Neuronal stem cell (in vitro differentiated cells): ENCODE measurements around the gene ARAP1.
A peak's percentile ranks its signal among the peaks of the same experiment; 100 is the strongest.

Experiments used
- DNase-seq: peaks from one replicate; pipeline ENCODE4 v3.0.0-alpha.2; 2013; ENCODE audit warnings: low spot score
- H2AFZ ChIP-seq: one replicate; pipeline ENCODE4 v1.6.1; 2013; ENCODE audit warnings: mild to moderate bottlenecking, low read length, inconsistent platforms
- H2AK5ac ChIP-seq: 2 replicates; pipeline ENCODE4 v1.6.1; 2013; ENCODE audit warnings: low read depth, mild to moderate bottlenecking, inconsistent platforms, low read length, moderate library complexity, mixed read lengths
- H2BK120ac ChIP-seq: 2 replicates; pipeline ENCODE4 v1.6.1; 2013; ENCODE audit warnings: low read depth, mild to moderate bottlenecking, inconsistent platforms, low read length, moderate library complexity, mixed read lengths
- H2BK12ac ChIP-seq: one replicate; pipeline ENCODE4 v1.6.1; 2013; ENCODE audit warnings: low read length, inconsistent platforms
- H2BK15ac ChIP-seq: 2 replicates; pipeline ENCODE4 v1.6.1; 2013; ENCODE audit warnings: mild to moderate bottlenecking, low read length, inconsistent platforms, mixed read lengths
- H2BK5ac ChIP-seq: one replicate; pipeline ENCODE4 v1.6.1; 2013; ENCODE audit warnings: inconsistent platforms, mild to moderate bottlenecking, low read length, moderate library complexity
- H3K14ac ChIP-seq: one replicate; pipeline ENCODE4 v1.6.1; 2013; ENCODE audit warnings: low read length, inconsistent platforms
- H3K18ac ChIP-seq: 2 replicates; pipeline ENCODE4 v1.6.1; 2013; ENCODE audit warnings: low read length, inconsistent platforms
- H3K23ac ChIP-seq: 2 replicates; pipeline ENCODE4 v1.6.1; 2013; ENCODE audit warnings: low read depth, mild to moderate bottlenecking, mixed read lengths, low read length, inconsistent platforms; ENCODE audit not compliant: poor library complexity
- H3K27ac ChIP-seq: replicated peaks from 3 replicates; pipeline ENCODE4 v1.5.1; 2013; ENCODE audit warnings: low read length, inconsistent platforms
- H3K27me3 ChIP-seq, 3 experiments: 2 replicates each; pipeline ENCODE4 v1.6.1; 2013; ENCODE audit warnings: low read length in 3 of 3, mild to moderate bottlenecking in 2 of 3, inconsistent platforms in 1 of 3, low read depth in 1 of 3, mixed read lengths in 1 of 3, moderate library complexity in 1 of 3; ENCODE audit not compliant: control insufficient read depth in 3 of 3, insufficient read depth in 3 of 3
- H3K36me3 ChIP-seq, 2 donors: replicated peaks in 1 of 2; 2 replicates each; pipeline ENCODE4 v1.6.1; 2013; ENCODE audit warnings: low read length in 2 of 2; ENCODE audit not compliant: control insufficient read depth in 2 of 2, insufficient read depth in 2 of 2
- H3K4ac ChIP-seq: 2 replicates; pipeline ENCODE4 v1.6.1; 2013; ENCODE audit warnings: inconsistent platforms, mild to moderate bottlenecking, low read length, moderate library complexity
- H3K4me1 ChIP-seq, 2 donors: 1 replicate in 1 of 2; 2 replicates in 1 of 2; pipeline ENCODE4 v1.6.1; 2013; ENCODE audit warnings: low read length in 2 of 2, low read depth in 1 of 2; ENCODE audit not compliant: control insufficient read depth in 2 of 2, insufficient read depth in 1 of 2
- H3K4me2 ChIP-seq: one replicate; pipeline ENCODE4 v1.6.1; 2013; ENCODE audit warnings: mild to moderate bottlenecking, low read length, inconsistent platforms; ENCODE audit not compliant: insufficient read depth, poor library complexity, severe bottlenecking
- H3K4me3 ChIP-seq, 2 donors: 2 replicates each; pipeline ENCODE4 v1.5.1; 2013; ENCODE audit warnings: low read length in 2 of 2, mild to moderate bottlenecking in 2 of 2, inconsistent platforms in 1 of 2, moderate library complexity in 1 of 2
- H3K79me1 ChIP-seq: one replicate; pipeline ENCODE4 v1.6.1; 2013; ENCODE audit warnings: low read depth, mild to moderate bottlenecking, inconsistent platforms, low read length, moderate library complexity
- H3K9ac ChIP-seq: one replicate; pipeline ENCODE4 v1.6.1; 2013; ENCODE audit warnings: mild to moderate bottlenecking, low read depth, low read length, inconsistent platforms; ENCODE audit not compliant: poor library complexity
- H3K9me3 ChIP-seq, 2 donors: replicated peaks in 1 of 2; 2 replicates each; pipeline versions ENCODE3 to v1.6.1; 2013; ENCODE audit warnings: low read length in 2 of 2, mild to moderate bottlenecking in 2 of 2, inconsistent platforms in 1 of 2, low read depth in 1 of 2, mixed read lengths in 1 of 2, moderate library complexity in 1 of 2; ENCODE audit not compliant: control insufficient read depth in 2 of 2, insufficient read depth in 1 of 2
- H4K8ac ChIP-seq: one replicate; pipeline ENCODE4 v1.6.1; 2013; ENCODE audit warnings: low read depth, mild to moderate bottlenecking, inconsistent platforms, low read length, moderate library complexity
- H4K91ac ChIP-seq: one replicate; pipeline ENCODE4 v1.6.1; 2013; ENCODE audit warnings: low read length, low read depth, mild to moderate bottlenecking, inconsistent platforms; ENCODE audit not compliant: poor library complexity
- WGBS, 2 donors: extraction: QIAGEN DNeasy Blood & Tissue Kit; methylation state at CpG; one replicate each; pipeline ENCODE4 v1.1.7; 2013; ENCODE audit warnings: missing lambda C conversion rate in 2 of 2, mixed read lengths in 1 of 2; ENCODE audit not compliant: insufficient read length in 2 of 2, insufficient replicate concordance in 1 of 2; ENCODE audit errors: extremely low coverage in 2 of 2; 5-methylcytosine and 5-hydroxymethylcytosine counted together

Gene ARAP1

DNA sequence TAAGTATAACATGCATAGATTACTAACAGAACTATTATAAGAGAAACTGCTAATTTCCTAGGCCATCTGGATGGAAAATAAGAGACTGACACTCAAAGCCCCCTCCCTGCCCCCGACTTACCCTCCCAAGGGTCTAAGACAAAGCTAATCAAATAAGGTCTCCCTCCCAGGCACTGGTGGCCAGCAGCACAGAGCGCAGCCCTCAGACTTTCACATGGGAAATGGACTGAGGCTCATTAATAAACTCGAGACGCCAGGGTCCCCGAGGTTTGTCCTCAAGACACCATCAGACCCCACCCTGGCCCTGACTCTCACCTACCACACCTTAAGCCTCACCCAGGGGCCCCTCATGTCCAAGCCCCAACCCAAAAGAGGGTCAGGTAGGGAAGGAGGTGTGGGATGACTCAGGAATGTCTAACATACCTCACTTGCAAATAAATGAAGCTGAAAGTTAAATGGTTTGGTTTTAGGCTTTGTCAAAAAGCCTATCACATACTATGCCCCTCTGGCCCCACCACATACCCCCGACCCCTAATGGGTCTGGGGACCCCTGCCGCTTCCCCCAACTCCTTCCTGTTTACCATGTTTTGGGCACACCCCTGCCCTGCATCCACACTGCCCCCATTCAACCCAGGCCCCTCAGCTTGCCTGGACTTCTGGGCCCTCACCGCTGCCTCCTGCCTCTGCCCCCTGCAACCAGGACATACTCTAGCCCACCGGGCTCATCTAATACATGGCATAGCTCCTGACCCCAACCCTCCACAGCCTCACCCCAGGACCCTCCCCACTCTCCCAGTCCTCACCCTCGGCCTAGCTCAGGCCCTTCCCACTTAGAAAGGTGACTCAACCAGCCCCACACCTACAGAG is 11.4 kb downstream of the ARAP1 start:
- Histone ChIP-seq H3K23ac (no peak overlapping the region), H2BK12ac (no peak overlapping the region), H3K27ac (no peak overlapping the region), H4K8ac (no peak overlapping the region), H3K9ac (peak overlapping the region; percentile 33), H2BK5ac (peak overlapping the region; percentile 46), H3K14ac (peak overlapping the region; percentile 75), H2AK5ac (peak overlapping the region; percentile 60), H3K36me3 (no peaks in the 10 kb centered on the region), H3K4ac (no peak overlapping the region), H3K4me2 (no peak overlapping the region), H4K91ac (no peak overlapping the region), H3K18ac (peak overlapping the region; percentile 77), H2BK120ac (no peak overlapping the region), H3K4me3 (peak overlapping the region in 1 of 2 donors; percentile 31), H2BK15ac (peak overlapping the region; percentile 31), H3K4me1 (peaks cover 9 to 13% of the 10 kb centered on the region in 2 donors), H2AFZ (peak overlapping the region; percentile 85), H3K9me3 (no peaks in the 10 kb centered on the region), H3K79me1 (peaks cover 7% of the 10 kb centered on the region), H3K27me3 (no peaks in the 10 kb centered on the region)
- no peak for DNase-seq
- no CpG with 5 or more reads among the region's 10 CpGs for WGBS, 2 donors

DNA sequence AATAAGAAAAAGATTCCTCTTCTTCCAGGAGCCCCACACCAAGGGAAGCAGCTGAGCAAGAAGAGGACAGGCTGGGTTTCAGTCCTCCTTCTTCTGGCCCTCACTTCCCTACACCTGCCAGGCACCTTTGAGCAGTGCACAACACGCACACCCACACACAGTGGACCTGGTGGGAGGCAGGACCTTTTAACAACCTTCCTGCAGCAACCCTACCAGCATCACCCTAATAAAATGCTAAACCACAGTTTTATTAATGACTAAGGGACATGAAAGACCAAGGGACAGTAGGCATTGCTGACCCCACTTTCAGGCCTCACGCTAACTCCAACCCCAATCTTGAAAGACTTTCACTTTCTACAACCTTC is 12.2 kb downstream of the ARAP1 start:
- no peak overlapping the region for H2BK120ac ChIP-seq
- H3K27ac ChIP-seq: no peak overlapping the region
- H3K4me2 ChIP-seq: no peak overlapping the region
- no peak overlapping the region for H2AFZ ChIP-seq
- no peaks in the 10 kb centered on the region for H3K9me3 ChIP-seq
- no peak overlapping the region for H3K23ac ChIP-seq
- no peak overlapping the region for H3K14ac ChIP-seq
- no peak overlapping the region for H3K18ac ChIP-seq
- no peak overlapping the region for H3K9ac ChIP-seq
- H2BK15ac ChIP-seq: no peak overlapping the region
- no peak overlapping the region for H4K91ac ChIP-seq
- no CpG with 5 or more reads among the region's 2 CpGs for WGBS, 2 donors
- H3K79me1 ChIP-seq: peaks cover 7% of the 10 kb centered on the region
- H3K4me1 ChIP-seq: peaks cover 10 to 14% of the 10 kb centered on the region in 2 donors
- no peaks in the 10 kb centered on the region for H3K36me3 ChIP-seq
- no peak for DNase-seq
- no peak overlapping the region for H4K8ac ChIP-seq
- H3K27me3 ChIP-seq: no peaks in the 10 kb centered on the region
- no peak overlapping the region for H2BK12ac ChIP-seq
- H3K4me3 ChIP-seq: no peak overlapping the region
- no peak overlapping the region for H2BK5ac ChIP-seq
- no peak overlapping the region for H3K4ac ChIP-seq
- H2AK5ac ChIP-seq: no peak overlapping the region

DNA sequence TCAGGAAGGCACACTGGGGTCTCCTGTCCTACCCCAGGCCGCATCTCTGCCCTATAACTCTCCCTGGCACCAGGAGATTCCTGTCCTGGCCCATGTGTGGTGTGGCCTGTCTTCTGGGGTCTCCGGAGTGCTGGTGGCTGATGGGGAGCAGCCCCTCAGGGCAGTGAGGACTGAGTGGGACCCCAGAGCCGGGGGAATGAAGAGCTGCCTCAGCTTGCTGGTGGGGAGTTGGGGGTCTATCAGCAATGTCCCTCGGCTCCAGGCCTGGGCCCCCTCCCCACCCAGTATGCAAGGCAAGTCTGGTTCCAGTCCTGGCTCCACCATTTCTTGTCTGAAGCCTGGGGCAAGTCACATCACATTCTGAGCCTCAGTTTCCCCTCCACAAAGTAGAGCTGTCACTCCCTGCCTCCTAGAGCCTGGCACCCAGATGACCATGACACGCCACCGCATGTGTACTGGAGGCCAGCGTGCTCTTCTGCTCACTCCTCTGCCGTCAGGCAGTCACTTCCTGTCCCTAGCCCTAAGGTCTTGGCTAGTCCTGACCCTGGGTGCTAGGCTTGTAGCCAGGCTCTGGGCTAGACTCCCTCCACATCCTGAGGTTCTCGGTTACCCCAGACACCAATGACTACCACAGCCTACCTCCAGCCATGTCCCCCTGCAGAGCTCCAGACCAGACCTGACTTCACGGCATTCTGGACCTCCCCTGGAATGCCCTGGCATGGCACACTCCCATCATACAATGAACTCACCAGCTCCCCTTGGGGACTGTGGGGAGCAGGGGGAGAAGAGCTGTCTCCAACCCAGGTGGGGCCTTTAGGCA is 12.8 kb downstream of the ARAP1 start:
- WGBS, 2 donors: no CpG with 5 or more reads among the region's 10 CpGs
- Histone ChIP-seq H3K4me2 (no peak overlapping the region), H3K27ac (no peak overlapping the region), H4K91ac (no peak overlapping the region), H3K14ac (peak overlapping the region; percentile 85), H3K18ac (no peak overlapping the region), H3K4me1 (peaks cover 10 to 14% of the 10 kb centered on the region in 2 donors), H3K36me3 (no peaks in the 10 kb centered on the region), H3K4ac (no peak overlapping the region), H2AK5ac (peak overlapping the region; percentile 51), H3K9ac (no peak overlapping the region), H4K8ac (no peak overlapping the region), H3K79me1 (peaks cover 7% of the 10 kb centered on the region), H2BK5ac (no peak overlapping the region), H2BK12ac (no peak overlapping the region), H2BK120ac (no peak overlapping the region), H3K4me3 (no peak overlapping the region), H2AFZ (no peak overlapping the region), H3K9me3 (no peaks in the 10 kb centered on the region), H3K23ac (peak overlapping the region; percentile 52), H3K27me3 (no peaks in the 10 kb centered on the region), H2BK15ac (no peak overlapping the region)
- DNase-seq: no peak
